Inflammatory macrophage treated with lipopolysaccharide for 1 hour (primary cell): ENCODE measurements around the gene SMIM41.

ENCODE experiments used
- DNase-seq, 2 donors: peaks; one replicate each; pipeline ENCODE4 v3.0.0-alpha.2; 2020 to 2022

SMIM41 gene

DNA sequence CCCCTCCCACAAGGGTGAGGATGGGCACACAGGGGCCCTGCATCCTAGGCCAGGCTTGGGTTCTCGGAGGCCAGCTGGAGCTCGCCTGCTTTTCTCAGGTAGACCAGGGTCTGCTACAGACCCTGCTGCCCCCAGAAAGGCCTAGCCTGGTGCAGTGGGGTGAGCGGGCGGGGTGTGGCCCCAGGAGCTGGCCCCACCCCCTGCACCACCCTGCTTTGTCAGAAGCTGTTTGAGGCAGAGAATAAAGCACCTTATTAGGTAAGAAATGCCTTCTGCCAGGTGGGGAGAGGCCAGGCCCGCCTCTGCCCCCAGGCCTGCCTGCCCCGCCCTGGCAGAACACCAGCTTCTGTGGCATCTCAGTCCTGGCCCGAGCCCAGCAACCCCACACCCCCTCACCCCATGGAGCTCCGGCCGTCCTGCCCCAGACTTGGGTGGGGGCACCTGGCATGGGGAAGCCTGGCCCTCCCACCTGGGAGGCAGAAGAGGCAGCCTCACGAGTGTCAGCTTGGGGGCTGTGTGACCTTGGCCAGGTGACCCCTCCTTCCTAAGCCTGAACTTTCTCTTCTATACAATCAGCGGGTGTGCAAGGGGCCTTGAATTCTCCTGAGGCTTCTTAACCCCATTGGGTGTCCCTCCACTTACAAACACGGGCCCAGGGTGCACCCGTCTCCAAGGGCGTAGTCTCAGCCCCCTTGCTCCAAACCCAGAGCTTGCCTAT, 69.1 kb downstream of the SMIM41 start:
- DNase-seq, result no peak

DNA sequence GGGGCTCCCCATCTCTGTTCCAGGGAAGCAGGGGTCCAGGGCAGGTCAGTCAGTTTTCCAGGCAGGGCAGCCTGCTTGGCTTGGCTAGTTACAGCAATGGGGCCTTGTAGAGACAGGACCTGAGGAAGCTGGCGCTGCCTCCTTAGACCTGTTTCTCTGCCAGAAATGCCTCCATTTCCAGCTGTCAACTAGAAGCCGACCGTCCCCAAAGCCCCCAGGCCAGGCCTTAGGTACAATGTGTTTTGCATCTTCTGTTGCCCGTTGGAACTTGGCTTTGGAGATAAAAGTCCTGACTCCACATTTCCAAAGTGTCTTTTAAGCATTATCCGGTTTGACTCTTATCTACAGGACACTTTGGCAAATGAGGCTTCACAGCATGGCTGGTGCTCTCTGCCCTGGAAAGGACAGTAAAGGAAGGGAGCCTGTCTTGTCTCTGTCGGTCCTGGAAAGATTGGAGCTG, 69.7 kb downstream of the SMIM41 start:
- no peak for DNase-seq

DNA sequence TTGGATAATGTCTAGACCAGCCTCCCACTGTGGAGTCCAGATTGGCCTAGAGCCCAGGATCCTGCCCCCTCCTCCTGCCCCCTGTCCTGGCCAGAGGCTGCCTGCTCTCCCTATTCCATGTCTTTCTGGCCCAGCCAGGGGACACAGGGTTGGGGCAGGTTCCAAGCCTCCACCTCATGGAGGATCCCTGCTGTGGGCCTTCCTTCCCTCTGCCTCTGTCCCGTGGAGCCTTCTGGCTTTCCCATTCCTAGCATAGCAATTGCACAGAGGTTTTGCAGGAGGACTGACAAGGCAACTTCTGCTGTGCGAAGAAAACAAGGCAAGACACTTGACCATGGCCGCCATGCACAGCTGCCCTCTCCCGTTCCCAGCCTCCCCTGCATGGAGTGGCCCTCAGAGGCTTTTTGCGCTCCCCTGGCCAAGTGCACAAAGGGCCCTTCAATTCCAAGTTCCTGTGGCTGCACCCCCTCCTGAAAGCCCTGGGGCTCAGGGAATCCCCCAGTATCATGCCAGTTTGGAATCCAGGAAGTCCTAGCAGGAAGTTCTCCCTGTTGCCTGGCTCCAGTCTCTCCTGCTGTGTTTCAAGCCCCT, 70.2 kb downstream of the SMIM41 start:
- DNase-seq, result no peak

DNA sequence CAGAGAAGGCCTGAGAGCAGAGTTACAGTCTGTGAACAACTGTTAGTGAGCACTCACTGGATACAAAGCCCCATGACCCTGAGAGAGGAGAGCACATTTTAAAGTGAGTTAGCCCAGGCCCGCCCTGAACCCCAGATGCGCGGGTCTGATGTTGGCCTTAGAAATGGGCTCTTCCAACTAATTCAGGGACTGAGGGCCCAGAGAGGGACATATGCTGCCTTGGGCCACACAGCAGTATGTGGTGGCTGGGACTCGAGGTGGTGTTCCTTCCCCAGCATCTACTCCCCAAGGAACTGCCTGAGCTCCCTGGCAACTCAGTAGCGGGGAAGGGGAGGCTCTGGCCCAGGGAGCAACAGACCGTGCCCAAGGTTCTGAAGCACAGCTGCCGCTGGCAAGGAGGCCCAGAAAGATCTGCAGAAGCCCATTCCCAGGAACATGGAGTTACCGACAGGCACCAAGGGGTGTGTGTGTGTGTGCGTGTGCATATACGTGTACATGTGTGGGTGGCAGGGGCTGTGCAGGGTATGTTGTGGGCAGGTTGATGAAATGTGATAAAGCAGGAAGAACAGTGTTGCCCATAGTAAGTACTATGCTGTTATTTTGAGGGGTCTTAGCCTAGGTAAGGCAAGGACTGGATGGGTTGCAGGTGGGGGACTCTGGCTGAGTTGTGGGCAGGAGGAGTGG, 71.8 kb downstream of the SMIM41 start:
- no peak for DNase-seq

DNA sequence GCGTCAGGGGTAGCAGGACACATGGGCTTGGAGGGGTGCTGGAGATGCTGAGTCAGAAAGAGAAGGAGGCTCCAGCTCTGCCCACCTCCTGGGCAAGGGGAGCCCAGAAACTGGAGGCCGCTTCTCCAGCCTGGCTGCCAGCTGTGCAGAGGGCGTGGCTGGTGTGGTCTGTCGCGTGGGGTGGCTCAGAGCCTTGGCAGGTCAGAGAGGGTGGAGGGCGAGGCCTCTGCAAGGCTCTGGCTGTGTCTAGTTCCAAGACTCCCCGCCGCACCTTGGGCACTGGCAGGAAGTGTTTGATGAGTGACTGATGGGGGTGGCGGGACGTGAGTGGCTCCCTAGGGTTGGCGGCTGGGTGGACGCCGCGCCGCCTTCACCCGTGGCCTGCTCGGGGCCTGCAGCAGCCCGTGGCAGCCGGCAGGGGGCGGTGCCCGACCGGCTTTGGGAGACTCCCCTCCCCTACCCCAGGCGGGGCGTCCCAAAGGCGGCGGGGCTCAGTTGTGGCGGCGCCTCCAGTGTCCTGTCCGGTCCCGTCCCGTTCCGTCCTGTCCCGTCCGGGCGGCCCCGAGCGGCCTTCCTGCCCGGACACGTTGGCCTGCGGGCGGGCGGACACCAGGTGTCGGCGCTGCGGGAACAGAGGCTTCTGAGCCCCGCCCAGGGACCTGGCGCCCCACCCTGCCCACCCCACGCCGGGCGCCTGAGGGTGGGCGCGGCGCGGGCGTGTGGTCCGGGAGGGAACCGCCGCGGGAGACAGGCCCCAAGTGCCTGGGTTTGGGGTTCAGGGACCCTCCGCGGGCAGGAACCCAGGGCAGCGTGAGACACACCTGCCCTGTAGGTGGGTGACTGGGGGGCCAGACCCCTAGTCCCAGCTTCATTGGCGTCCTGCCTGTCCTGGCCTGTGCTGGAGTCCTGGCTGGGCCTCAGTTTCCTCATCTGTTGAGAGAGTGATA, 72.6 kb downstream of the SMIM41 start:
- peak; percentile 36 to 66 for DNase-seq

DNA sequence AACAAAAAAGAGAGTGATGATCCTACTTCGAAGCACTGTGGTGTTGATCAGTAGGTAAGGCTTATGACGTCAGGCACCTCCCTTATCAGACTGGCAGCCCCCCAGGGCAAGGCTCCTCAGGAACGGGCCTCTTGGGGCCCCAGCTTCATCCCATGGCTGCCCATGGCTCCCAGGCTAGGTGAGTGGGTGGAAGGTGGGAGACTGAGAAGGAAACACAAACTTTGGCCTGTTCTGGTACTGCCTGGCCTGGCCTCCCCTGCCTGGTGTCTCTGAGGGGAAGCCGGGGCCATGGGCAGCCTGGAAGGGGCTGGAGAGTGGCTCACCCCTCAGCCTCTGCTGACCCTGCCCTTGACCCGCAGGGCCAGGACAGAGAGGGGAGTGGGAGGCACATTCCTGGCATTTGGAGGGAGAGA, 73.4 kb downstream of the SMIM41 start:
- DNase-seq, result no peak

DNA sequence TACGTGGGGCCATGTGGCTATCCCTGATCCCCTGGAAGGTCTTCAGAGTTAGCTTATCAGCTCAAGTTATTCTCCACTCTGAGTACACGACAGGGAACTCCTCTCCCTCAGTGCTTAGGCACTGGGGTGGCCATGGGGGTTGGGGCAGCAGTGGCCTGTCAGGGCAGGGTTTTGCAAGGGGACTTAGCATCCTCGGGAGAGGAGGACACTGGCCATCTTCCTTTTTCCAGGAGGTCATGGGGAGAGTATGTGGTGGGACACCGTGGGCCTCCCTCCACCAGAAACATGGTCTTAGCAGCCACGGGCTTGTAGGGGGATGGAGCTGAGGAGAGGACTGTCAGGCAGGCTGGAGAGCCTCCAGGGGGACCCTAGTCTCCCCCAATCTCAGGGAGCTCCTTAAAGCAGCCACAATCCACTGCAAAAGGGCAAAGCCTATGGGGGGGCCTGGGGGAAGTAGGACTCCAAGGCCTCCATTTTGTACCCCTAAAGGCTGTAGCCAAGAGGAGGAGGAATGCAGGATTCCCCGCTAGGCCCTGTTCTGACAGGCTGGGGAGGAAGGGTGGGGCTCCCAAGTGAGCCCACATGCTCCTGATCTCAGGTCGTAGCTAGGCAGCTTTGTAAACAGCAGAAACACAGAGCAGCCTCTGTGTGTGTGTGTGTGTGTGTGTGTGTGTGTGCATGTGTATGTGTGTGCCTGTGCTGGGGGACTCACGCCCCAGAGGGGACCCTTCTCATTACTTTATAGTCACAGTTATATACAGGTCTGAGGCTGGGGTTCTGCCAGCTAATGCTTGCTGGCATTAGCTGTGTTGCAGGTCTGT, 75.8 kb downstream of the SMIM41 start:
- no peak for DNase-seq

DNA sequence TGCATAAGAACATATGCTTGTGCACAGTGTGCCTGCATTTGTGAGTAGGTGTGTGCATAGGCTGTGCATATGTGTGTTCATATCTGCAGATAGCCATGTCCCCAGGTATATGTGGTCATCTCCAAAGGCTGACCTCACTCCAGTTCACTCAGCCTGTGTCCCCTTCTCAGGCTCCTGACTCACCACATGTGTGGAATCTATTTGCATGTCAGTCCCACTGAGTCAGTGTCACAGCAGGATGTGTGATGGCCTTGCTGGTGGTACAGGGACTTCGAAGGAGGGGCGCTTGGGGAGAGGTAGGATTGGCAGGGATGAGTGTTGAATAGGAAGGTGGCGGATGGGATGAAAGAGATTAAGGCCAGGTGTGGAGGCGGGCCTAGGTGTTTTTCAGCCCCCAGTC, 76.8 kb downstream of the SMIM41 start:
- no peak for DNase-seq

DNA sequence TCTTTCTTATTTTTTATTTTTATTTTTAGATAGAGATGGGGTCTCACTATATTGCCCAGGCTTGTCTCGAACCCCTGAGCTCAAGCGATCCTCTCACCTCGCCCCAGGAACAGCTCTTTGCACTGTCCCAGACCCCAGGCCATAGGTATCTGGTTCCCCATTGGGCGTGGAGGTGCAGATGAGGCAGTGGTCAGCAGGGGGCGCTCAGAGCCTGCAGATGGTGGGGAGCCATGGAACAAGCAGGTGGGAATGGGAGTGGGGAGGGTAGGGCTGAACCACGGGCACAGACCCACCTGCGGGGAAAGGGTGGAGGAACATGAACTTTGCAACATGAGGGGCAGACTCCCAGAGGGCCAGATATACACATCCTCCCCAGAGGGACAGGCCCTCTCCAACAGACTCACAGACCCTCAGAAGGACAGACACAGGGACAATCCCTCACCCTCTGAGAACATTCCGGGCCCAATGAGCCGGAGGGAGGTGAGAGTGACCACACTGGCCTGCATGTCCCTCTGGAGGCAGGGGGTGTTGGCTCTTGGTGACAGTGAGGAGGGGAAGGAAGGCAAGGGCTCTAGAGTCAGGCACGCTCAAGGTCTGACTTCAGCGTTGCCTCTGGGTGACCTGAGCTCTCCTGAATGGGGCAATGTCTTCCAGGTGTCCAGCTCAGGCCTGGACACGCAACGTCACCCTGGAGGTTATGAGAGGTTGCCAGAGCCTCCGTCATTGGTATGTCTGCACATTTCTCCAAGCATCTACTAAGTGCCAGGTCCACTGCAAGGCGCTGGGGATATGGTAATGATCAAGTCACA, 77.5 kb downstream of the SMIM41 start:
- DNase-seq, result peak; percentile 28 to 88

DNA sequence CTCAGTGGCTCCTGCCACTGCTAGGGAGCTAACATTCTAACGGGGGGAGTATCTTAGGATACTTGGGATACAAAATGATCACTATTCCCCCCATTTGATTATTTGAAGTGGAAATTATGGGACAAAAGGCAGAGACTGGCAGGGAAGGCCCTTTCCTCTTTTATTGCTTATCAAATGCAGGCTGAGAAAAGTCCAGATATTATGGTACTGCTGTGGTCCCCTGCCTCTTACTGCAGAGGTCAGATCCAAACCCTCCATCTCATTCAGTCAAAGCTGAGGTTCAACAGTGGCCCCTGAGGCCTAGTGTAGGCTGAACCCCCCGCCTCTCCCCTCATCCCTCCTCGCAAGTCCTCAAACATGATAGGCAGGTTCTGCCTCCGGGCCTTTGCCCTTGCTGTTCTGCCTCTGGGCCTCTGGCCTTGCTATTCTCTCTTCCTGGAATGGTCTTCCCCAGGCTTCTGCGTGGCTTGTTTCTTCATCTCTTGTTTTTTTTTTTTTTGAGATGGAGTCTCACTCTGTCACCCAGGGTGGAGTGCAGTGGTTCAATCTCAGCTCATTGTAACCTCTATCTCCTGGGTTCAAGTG, 78.2 kb downstream of the SMIM41 start:
- DNase-seq, result no peak
